ENCODE measurements around the gene ELOB. TPM values are rescaled to one million over a fixed set of nuclear protein-coding genes. Genes with fewer than 3 reads are reported as not detected.

Gene ELOB
- total RNA-seq, 5 donors from 2014 or later (not counting 1 experiment from before 2014, with no cell fraction given), result 71.8 to 153 (median 131) TPM

Other genes starting within 250 kb of the ELOB start
- gene CEMP1, start 245.9 kb downstream of the ELOB start, total RNA-seq, result 1 to 10 TPM in 3 of 5 donors, under 1 TPM in 1, not detected in 1; 0.26 to 3.1 (median 1.1) TPM
- 10 to 100 TPM; 49.8 to 68.4 (median 67.3) TPM for gene PDPK1, start 239.3 kb downstream of the ELOB start, total RNA-seq
- gene KCTD5, start 94.8 kb downstream of the ELOB start, total RNA-seq, result 10 to 100 TPM; 19.5 to 29.1 (median 26.3) TPM
- 1 to 10 TPM in 3 of 5 donors, under 1 TPM in 2; 0.70 to 2.0 (median 1.1) TPM for gene PRSS27, start 57.1 kb downstream of the ELOB start, total RNA-seq
- gene SRRM2, start 24.6 kb downstream of the ELOB start, total RNA-seq, result 1,000 to 10,000 TPM in 2 of 5 donors, 100 to 1,000 TPM in 3; 784 to 1,343 (median 947) TPM
- not detected for gene PRSS33, start 10.3 kb upstream of the ELOB start, total RNA-seq
- gene PRSS41, start 21.2 kb upstream of the ELOB start, total RNA-seq, result not detected
- gene PRSS21, start 40.0 kb upstream of the ELOB start, total RNA-seq, result 1 to 10 TPM in 4 of 5 donors, under 1 TPM in 1; 0.90 to 8.3 (median 3.3) TPM
- gene ZG16B, start 53.0 kb upstream of the ELOB start, total RNA-seq, result under 1 TPM in 1 of 5 donors, not detected in 4; 0.43 TPM
- 1 to 10 TPM in 3 of 5 donors, under 1 TPM in 1, not detected in 1; 0.56 to 2.6 (median 1.4) TPM for gene PRSS22, start 80.9 kb upstream of the ELOB start, total RNA-seq
- 10 to 100 TPM; 12.1 to 31.4 (median 25.6) TPM for gene FLYWCH2, start 105.9 kb upstream of the ELOB start, total RNA-seq
- gene FLYWCH1, start 134.7 kb upstream of the ELOB start, total RNA-seq, result 100 to 1,000 TPM in 3 of 5 donors, 10 to 100 TPM in 2; 83.0 to 144 (median 106) TPM
- gene KREMEN2, start 187.0 kb upstream of the ELOB start, total RNA-seq, result under 1 TPM in 1 of 5 donors, not detected in 4; 0.15 TPM
- gene PAQR4, start 192.1 kb upstream of the ELOB start, total RNA-seq, result 1 to 10 TPM; 1.9 to 3.3 (median 3.1) TPM
- gene PKMYT1, start 203.2 kb upstream of the ELOB start, total RNA-seq, result 1 to 10 TPM; 1.3 to 3.1 (median 1.7) TPM
- gene CLDN9, start 235.6 kb upstream of the ELOB start, total RNA-seq, result under 1 TPM in 1 of 5 donors, not detected in 4; 0.16 TPM
- gene CLDN6, start 240.9 kb upstream of the ELOB start, total RNA-seq, result 1 to 10 TPM in 1 of 5 donors, under 1 TPM in 2, not detected in 2; 0.30 to 1.1 (median 0.85) TPM
- gene TNFRSF12A, start 243.1 kb upstream of the ELOB start, total RNA-seq, result 1 to 10 TPM in 4 of 5 donors, under 1 TPM in 1; 0.43 to 3.7 (median 2.5) TPM
- gene HCFC1R1, start 246.7 kb upstream of the ELOB start, total RNA-seq, result 10 to 100 TPM; 11.4 to 25.9 (median 22.3) TPM
- gene THOC6, start 246.8 kb upstream of the ELOB start, total RNA-seq, result 10 to 100 TPM; 23.7 to 32.8 (median 31.7) TPM